Measurements from ENCODE around the gene NOXO1. TPM values are rescaled to one million over a fixed set of nuclear protein-coding genes. Genes with fewer than 3 reads are reported as not detected.

The NOXO1 gene
- total RNA-seq, 4 donors from 2014 or later, result 0.52 TPM; not detected in 3

DNA sequence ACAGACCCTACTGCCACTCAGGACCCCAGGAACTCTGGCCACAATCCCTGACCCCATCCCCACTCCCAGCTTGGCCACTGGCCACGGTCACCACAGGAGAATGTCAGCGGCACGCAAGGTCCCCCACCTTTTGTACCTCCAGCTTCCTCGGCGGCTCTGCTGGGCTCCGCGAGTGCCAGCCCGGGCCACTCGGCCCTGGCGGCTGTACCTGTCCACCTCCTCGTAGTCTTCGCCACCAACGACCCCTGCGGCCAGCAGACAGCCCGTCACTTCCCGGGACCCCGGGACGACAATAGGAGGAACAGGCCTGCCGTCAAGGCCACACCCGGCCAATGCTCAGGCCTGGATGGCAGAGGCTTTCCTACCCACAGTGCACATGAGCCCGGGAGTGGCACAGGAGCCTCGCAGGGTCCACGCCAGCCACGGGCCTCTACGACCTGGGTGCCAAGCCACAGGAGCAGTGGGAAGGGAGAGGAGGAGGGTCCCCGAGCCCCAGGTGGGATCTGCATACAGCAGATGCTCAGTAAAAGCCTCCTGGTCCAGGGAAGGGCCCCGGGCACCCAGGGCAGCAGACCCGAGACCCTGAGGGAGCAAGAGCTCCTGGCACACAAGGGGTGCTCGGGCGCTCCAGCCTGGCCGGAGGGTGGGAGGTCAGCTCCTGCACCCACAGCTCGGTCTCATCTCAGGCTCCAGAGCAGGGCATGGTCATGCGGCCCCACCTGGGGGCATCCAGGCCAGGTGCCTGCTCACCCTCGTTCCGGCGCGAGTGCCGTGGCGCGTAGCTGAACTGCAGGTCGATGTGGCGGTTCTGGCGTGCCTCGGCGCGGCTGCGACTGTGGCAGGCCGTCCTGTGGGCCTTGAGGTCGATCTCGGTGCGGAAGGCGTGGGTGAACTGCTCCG, 20.4 kb upstream of the NOXO1 start:
- intact Hi-C loops (cut with DNase I), result no loop called here
- no peaks in the 10 kb centered on the region for H3K9me3 ChIP-seq
- H3K4me3 ChIP-seq, result no peak overlapping the region
- no peak for TF ChIP-seq POLR2A (IDR thresholded peaks at IDR 0.05; ENCODE audit: low read depth)
- TF ChIP-seq, protein P1, sequence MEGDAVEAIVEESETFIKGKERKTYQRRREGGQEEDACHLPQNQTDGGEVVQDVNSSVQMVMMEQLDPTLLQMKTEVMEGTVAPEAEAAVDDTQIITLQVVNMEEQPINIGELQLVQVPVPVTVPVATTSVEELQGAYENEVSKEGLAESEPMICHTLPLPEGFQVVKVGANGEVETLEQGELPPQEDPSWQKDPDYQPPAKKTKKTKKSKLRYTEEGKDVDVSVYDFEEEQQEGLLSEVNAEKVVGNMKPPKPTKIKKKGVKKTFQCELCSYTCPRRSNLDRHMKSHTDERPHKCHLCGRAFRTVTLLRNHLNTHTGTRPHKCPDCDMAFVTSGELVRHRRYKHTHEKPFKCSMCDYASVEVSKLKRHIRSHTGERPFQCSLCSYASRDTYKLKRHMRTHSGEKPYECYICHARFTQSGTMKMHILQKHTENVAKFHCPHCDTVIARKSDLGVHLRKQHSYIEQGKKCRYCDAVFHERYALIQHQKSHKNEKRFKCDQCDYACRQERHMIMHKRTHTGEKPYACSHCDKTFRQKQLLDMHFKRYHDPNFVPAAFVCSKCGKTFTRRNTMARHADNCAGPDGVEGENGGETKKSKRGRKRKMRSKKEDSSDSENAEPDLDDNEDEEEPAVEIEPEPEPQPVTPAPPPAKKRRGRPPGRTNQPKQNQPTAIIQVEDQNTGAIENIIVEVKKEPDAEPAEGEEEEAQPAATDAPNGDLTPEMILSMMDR (IDR thresholded peaks at IDR 0.05), result no peak
- TF ChIP-seq POLR2AphosphoS5 (IDR thresholded peaks at IDR 0.05), result no peak
- TF ChIP-seq EP300 (IDR thresholded peaks at IDR 0.05), result no peak
- H3K27ac ChIP-seq (replicated peaks in 1 of 4), result no peak overlapping the region
- 94% methylated on average over 37 of the region's 53 CpGs for WGBS
- H3K27me3 ChIP-seq, result no peaks in the 10 kb centered on the region
- peaks cover 58 to 74% (median 71%) of the 10 kb centered on the region in 4 donors for H3K36me3 ChIP-seq
- peaks cover 32 to 50% (median 39%) of the 10 kb centered on the region in 4 donors for H3K4me1 ChIP-seq
- no peak for DNase-seq (ENCODE audit: extremely low spot score)

DNA sequence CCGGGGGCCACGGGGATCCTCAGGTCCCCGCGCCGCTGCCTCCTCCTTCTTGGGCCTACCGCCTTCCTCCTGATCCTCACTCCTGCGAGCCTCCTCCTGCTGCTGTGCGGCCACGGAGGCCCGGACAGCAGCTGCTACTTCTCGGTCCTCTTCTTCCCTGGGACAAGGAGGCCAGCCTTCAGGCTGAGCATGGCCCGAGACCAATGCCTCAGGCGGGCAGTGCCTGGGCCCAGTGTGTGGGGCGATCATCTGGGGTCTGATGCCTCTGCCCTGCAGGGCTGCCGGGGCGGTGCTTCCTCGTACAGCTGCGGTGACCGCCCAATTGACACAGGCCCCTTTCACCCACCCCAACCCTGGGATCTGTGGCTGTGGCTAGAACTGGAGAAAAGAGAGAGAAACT, 19.8 kb upstream of the NOXO1 start:
- H3K4me3 ChIP-seq, result no peak overlapping the region
- 88% methylated on average over 12 of the region's 19 CpGs for WGBS
- H3K36me3 ChIP-seq, result peaks cover 58 to 77% (median 72%) of the 10 kb centered on the region in 4 donors
- no peak overlapping the region for H3K27ac ChIP-seq (replicated peaks in 1 of 4)
- DNase-seq (ENCODE audit: extremely low spot score), result no peak
- intact Hi-C loops (cut with DNase I), result no loop called here
- H3K9me3 ChIP-seq, result no peaks in the 10 kb centered on the region
- TF ChIP-seq POLR2AphosphoS5 (IDR thresholded peaks at IDR 0.05) (no peak), POLR2A (IDR thresholded peaks at IDR 0.05; ENCODE audit: low read depth) (no peak), EP300 (IDR thresholded peaks at IDR 0.05) (no peak)
- TF ChIP-seq, protein P1 (IDR thresholded peaks at IDR 0.05), result no peak
- peaks cover 27 to 48% (median 32%) of the 10 kb centered on the region in 4 donors for H3K4me1 ChIP-seq
- H3K27me3 ChIP-seq, result no peaks in the 10 kb centered on the region

DNA sequence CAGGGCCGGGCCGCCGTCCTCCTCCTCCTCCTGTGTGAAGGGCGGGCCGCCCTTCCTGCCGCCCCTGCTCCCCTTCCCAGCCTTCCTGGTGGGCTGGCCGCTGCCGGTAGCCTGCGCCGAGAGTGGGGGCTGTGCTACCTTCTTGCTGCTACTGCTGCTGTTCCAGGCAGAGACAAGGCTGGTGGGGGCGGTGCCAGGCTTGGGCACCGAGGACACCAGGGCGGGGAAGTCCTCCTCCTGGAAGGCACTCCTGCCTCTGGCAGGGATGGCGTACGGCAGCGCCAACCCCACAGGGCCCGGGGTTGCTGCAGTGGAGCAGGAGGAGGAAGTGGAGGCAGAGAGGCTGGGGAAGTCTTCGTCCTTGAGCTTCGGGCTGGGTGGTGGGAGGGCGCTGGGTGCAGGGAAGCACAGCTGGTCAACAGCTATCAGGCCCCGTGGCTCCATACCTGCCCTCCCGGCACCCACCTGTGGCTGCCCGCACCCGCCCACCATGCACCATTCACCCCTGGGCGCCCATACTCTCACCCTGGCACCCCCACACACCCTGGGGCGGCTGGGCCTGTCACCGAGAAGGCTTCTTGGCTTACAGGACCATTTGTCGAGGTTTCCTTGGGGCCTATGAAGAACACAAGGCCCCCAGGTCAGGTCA, 18.7 kb upstream of the NOXO1 start:
- DNase-seq (ENCODE audit: extremely low spot score), result no peak
- Histone ChIP-seq H3K27me3 (no peaks in the 10 kb centered on the region), H3K36me3 (peaks cover 58 to 77% (median 69%) of the 10 kb centered on the region in 4 donors), H3K4me3 (no peak overlapping the region), H3K4me1 (peaks cover 16 to 38% (median 22%) of the 10 kb centered on the region in 4 donors), H3K9me3 (no peaks in the 10 kb centered on the region), H3K27ac (replicated peaks in 1 of 4) (no peak overlapping the region)
- no peak for TF ChIP-seq EP300 (IDR thresholded peaks at IDR 0.05)
- TF ChIP-seq, protein P1 (IDR thresholded peaks at IDR 0.05), result no peak
- TF ChIP-seq POLR2AphosphoS5 (IDR thresholded peaks at IDR 0.05), result no peak
- TF ChIP-seq POLR2A (IDR thresholded peaks at IDR 0.05; ENCODE audit: low read depth), result no peak
- intact Hi-C loops (cut with DNase I), result no loop called here
- 90% methylated on average over 15 of the region's 28 CpGs for WGBS

DNA sequence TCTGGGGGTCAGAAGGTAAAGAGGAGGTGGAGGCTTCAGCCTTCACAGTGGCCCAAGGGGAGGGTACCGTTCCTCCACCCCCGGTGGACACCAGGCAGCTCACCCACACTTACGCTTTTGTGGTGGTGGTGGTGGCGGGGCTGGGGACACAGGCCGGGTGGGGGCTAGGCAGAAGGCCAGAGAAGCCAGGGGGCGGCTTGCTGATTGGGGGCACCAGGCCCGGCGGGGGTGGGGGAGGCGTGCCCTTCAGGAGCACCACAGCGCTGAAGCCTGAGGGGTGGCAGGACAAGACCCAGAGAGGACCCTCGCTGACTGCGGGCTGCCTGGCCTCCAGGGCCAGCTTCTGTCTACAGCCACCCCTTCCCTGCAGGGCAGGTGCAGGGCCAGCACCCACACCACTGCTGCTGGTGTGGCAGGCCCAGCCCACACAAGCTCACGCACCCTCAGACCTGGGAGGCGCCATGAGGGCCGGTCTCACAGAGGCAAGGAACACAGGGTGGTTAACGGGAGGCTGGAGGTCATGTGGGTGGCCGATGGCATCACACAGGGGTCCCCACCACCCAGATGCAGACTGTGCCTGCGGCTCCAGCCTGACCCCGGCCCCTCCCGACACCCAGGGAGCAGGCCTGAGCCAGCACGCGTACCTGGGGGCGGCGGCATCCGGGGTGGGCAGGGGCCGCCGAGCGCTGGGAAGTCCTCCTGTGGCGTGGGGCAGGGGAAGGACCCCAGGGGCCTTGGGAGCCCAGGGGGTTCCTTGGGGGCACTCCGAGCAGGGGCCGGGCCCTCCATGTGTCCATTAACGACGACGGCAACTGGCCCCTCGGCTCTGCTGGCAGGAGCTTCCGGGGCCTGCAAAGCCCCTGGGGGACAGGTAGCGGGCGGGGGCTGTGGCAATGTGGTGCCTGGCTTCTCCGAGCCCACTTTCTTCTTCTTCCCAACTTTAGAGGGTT, 17.9 kb upstream of the NOXO1 start:
- H3K4me1 ChIP-seq, result peaks cover 8 to 29% (median 13%) of the 10 kb centered on the region in 4 donors
- H3K4me3 ChIP-seq, result no peak overlapping the region
- DNase-seq (ENCODE audit: extremely low spot score), result no peak
- no peak overlapping the region for H3K27ac ChIP-seq (replicated peaks in 1 of 4)
- intact Hi-C loops (cut with DNase I), result no loop called here
- no peaks in the 10 kb centered on the region for H3K27me3 ChIP-seq
- 82% methylated on average over 18 of the region's 39 CpGs for WGBS
- TF ChIP-seq POLR2AphosphoS5 (IDR thresholded peaks at IDR 0.05) (no peak), EP300 (IDR thresholded peaks at IDR 0.05) (no peak), POLR2A (IDR thresholded peaks at IDR 0.05; ENCODE audit: low read depth) (no peak)
- TF ChIP-seq, protein P1 (IDR thresholded peaks at IDR 0.05), result no peak
- no peaks in the 10 kb centered on the region for H3K9me3 ChIP-seq
- H3K36me3 ChIP-seq, result peaks cover 58 to 77% (median 67%) of the 10 kb centered on the region in 4 donors

All from esophagus muscularis mucosa (tissue), 4 donors.